ENCODE data around the gene CES3.

- TF ChIP-seq POLR2AphosphoS5 (IDR thresholded peaks at IDR 0.05; ENCODE audit: low read depth, low read length) (no peak), POLR2A (IDR thresholded peaks at IDR 0.05; ENCODE audit: low read depth, low read length) (no peak)
These were observed 16.5 kb downstream of the CES3 start for GRCh38 chr16:66977341-66978113.
